Activated CD8-positive, alpha-beta memory T cell treated with anti-CD3 and anti-CD28 coated beads, Interleukin-2, amount 50 U/mL, for 1 hour (primary cell): ENCODE results near the gene DNAJC15.
"Not testable (repeated sequence)": the region's sequence is repeated elsewhere in the genome, so short reads cannot be mapped to it uniquely, and the experiment has no call there.

Source experiments
- DNase-seq: peaks from one replicate; pipeline ENCODE4 v3.0.0-alpha.2; 2020; ENCODE audit errors: extremely low read depth

Gene DNAJC15

DNA sequence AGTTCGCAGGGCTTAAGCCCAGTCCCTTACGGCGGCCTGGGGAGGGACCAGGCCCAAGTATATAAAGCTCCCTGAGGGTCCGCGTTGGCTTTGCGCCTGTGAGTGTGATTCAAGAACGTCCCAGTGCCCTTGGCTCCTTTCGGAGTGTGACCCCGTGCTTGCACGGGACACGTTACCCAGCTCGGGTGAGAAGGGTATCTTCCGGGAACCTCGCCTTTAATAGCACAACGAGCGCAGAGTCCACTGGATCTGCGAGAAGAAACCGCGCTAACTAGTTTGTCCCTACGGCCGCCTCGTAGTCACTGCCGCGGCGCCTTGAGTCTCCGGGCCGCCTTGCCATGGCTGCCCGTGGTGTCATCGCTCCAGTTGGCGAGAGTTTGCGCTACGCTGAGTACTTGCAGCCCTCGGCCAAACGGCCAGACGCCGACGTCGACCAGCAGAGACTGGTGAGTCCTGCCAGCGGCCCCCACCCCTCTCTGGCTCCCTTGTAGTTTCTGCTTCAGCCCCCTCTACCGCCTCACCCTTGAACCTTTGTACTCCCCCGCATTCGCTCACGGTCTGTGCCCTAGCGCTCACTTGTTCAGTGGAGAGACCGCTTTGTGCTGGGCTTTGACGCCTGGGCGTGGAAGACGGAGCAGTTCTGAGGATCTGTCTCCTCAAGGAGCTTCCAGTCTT is at the start of gene DNAJC15:
TSS of gene DNAJC15 (plus strand) at position 298 of the 675 bp plus-strand sequence. CDS start at position 339, 41 bp downstream.
- peak; percentile 50 for DNase-seq

DNA sequence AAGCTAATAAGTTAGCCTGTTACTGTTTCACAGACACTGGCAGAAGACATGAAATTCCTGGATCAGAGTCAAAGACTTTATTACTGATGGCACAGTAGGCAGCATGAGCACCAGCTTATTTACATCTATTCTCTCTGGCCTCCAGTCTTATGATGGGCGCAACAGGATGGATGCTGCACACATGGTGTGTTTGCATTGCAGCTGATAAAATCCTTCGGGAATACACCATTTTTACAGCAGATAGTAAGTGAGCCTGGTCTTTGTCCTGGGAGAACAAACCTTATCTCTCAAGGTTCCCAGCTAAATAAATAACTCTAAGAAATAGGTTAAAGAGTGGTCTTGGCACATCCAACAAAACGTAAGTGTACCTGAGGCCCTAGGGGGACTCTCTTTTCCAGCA is 47.3 kb upstream of the DNAJC15 start:
- DNase-seq, result no peak

DNA sequence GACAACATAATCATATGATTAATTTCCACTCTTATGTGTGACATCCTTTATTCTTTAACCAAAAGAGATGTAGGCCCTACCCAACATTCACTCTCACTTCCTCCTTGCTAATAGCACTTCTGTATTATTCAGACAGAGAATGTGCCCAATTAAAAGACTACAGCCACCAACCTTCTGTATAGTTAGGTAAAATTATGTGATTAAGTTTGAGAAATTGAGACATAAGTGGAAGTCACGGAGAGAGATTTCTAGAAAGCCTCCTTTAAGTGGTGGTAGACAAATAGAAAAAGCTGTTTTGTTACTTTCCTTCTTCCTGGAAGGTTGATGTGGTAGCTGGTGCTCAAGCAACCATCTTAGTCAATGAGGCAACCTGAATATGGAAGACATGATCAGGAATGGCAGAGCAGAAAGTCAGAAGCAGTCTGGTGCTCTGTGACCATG is 46.1 kb upstream of the DNAJC15 start:
- DNase-seq, result no peak

DNA sequence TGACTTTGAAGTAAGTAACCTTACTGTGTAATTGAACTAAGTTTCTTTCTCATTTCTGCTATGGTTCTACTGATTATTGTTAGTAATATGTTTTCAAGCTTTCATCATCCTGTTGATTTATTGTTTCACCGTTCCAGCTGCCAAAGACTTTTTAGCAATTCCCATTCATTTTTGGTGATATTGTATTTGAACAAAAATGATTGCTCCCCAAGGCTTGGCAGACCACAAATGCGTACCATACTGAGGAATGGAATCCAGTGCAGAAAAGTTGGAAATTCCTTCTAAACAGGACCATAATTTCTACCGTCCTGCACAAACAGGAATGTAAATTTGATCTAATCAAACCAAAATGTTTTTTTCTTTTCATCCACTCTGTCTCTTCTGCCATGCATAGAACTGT is 42.1 kb upstream of the DNAJC15 start:
- DNase-seq, result no peak

DNA sequence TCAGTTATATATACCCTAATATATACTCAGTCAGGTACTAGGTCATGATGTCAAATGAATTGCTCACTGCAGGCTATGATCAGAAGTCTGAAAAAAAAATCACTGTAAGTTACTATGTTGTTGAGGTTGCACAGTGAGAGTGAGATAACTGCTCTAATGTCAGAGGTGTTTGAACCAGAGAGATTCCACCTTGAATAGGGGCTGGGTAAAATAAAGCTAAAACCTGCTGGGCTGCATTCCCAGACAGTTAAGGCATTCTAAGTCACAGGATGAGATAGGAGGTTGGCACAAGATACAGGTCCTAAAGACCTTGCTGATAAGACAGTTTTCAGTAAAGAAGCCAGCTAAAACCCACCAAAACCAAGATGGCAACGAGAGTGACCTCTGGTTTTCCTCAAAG is 41.5 kb upstream of the DNAJC15 start:
- no peak for DNase-seq

DNA sequence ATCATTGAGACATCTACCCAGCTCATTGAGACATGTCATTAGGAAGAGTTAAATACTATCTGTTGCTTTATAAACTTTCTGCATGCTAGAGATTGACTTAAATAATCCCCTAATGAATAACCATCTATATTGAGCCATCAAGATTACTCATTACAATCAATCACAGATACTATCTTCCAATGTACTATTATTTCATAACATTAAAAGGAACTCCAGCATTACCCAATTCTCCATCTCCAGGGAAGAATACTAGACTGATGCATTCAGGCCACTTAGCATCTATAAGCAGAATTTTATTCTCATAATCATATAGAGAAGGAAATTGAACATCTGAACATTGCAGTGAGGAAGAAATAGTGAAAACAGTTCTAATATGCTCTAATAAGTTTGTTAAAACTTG is 39.4 kb upstream of the DNAJC15 start:
- no peak for DNase-seq

DNA sequence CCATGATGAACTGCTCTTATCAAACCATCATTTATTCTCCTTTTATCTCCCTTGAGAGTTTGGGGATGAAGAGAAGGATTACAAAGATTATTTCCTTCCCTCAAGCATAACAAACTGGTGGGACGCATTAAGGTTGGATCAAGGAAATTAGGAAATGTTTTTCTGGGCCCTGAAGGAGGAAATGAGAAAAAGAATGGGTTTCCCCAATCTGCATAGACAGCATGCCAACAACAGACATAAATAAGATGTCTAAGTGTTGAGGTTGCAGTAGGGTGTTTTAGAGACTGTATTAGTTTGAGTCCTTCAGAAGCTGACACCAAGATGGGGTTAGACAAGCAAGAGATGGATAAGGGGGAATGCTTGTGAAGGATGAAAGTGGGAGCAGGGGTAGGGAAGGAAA is 38.7 kb upstream of the DNAJC15 start:
- no peak for DNase-seq

DNA sequence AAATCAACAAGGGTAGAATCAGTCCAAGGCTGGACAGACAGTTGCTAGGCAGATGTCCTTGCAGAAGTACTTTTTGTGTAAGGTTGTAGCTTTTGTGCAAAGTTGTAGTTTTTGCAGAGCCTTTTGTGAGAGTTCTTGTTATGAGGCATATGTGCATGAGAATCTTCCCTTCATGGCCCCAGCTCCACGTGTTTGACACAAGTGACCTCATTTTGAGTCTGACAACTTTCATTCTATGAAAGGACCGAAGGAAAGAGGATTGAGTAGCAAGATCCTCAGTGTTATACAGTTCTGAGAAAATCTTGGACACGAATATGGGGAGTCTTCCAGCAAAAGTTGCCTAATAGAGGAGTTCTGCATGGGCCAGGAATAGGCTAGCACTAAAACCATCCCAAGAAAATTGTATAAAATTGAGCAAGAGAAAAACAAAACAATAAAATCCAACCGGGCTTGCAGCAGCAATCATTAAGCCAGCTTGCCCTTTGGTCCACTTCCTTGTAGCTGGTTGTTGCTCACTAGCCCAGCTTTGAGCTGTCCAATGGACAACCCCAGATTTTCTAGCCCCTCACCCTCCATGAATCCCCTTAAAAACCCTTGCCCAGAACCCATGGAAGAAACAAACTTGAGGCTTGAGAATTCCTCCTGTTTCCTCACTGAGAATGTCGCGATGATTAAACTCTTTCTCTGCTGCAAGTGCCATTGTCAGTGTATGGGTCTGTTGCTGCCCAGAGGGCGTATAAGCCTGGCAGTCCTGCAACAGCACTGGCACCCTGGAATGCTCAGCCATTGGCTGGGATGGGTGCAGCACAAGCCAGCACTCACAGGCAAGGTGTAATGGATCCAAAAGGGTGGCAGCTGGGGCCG is 37.8 kb upstream of the DNAJC15 start:
- no peak for DNase-seq

DNA sequence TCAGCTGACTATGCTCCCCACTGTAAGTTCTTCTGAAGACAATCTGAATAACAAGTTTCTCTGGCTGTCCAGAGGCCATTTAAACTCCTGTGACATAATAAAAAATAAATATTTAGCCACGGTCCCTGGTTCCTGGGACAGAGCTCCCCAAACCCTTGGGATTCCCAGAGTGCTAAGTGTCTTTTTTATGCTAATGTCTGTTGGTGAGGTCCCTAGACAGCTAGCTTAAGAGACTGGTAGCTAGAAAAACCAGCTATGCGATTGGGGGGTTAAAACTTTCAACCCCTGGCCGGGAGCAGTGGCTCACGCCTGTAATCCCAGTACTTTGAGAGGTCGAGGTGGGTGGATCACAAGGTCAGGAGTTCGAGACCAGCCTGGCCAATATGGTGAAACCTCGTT is 37.2 kb upstream of the DNAJC15 start:
- no peak for DNase-seq

DNA sequence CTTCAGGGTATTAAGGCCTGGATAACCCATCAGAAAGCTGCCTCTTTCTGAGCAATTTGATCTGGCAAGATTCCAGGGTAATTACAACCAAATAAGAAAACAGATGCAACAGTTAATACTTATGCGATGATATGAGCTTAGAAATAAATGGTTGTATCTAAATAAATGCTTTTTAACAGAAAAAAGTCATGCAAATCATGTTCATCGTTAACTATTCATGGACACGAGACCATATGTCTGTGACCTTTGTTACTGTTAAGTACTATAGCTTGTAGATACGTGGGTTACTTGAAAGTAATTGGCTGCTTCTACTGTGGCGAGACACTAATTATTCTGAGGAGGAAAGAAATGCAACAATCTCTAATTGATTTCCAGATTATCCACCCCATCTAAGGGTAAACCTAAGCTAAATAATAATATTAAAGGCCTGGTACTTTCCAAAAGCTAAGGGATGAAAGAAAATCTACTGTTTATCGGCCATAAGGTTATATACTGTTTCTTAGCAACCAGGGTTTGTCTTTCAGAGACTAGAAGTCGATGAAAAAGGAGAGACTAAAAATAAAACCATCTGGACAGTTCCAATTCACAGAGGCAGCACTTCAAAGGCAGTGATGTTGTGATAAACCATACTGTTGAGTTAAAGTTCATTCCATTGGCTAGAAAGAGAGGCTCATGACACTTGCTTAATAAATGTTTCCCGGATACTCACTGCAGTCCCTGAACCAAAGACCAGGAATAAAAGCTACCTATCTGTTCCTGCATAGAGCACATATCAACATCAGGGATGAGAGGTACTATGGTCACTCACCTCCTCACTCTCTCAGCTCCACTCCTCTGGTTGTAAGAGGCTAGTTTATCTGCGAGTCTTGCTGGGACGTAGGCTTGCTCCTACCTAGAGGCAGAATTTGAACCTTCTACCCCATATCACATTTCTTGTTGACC is 32.8 kb upstream of the DNAJC15 start:
- DNase-seq, result no peak

DNA sequence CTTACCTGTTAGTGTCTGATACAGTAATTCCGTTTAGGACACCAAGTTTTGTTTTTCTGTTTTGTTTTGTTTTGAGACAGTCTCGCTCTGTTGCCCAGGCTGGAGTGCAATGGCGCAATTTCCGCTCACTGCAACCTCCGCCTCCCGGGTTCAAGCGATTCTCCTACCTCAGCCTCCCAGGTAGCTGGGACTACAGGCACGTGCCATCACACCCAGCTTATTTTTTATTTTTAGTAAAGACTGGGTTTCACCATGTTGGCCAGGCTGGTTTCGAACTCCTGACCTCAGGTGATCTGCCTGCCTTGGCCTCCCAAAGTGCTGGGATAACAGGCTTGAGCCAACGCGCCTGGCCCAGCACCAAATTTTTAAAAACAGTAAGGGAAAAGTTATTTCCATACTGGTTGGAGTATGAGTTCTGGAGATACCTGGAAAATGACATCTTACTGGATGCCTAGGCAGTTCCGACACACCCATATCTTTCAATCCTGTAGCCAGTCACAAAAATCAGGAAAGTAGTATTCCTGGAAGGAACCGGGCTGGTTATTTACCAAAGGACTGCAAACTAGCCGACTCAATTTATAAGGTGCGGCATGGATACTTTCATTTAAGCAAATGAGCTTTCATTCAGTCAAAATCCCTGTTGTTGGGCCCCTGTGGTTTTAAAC is 32.0 kb upstream of the DNAJC15 start:
- DNase-seq, result not testable (repeated sequence)

DNA sequence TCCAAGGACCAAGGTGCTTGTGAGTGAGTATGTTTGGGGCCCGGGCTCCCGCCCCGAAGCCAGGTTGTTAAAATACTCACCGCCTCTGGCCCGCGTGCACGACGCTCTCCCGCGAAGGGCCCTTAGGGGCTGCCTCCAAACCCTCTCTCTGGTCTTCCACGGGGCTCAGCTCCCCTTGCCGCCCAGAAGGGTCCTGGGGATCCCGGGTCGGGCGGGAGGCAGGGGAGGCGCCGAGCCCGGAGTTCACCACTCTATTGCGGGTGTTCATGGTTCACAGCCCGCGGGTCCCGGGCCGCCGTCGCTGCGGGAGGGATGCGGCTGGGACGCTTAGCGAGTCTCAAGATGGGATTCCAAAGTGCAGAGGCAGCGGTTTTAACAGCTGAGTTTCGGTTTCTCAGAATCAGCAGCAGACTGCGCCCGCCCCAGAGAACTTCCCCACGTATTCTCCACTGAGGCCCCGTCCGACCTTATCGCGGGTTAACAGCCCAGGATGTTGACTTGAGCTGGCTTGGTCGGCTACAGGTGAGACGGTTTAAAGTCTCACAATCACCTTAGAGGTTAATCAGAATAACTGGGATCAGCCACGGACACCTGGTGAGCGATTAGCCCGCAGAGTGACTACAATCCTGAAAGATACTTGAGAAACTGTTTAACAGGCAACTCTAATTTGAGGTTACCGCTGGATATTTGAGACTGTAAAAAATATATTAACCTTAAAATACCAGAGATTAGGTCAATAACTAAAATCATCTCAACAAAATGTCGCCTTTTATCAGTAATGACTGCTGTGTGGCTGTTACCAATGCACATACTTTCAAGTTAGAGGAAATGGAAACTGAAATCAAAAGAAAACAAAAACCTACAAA is 31.3 kb upstream of the DNAJC15 start, which contains the start of gene EPSTI1:
TSS of gene EPSTI1 (minus strand) at position 344 of the 866 bp plus-strand sequence. CDS start at position 268, 76 bp downstream.
- peak; percentile 29 for DNase-seq

DNA sequence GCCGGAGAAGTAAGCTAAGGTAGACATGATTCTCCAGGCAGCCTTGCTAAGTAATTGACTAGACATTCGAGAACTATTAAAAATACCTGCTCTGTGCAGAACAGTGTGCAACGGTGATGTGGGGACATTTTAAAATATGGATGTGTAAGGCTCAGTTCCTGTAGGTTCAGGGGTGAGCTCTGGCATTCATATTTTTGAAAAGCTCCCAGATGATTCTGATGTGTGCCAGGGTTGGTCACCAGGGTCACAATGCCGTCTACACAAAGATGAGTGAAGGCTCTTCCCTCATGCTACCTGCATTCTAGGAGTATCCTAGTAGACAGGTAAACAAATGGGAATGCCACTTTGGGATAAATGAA is 30.6 kb upstream of the DNAJC15 start:
- no peak for DNase-seq

DNA sequence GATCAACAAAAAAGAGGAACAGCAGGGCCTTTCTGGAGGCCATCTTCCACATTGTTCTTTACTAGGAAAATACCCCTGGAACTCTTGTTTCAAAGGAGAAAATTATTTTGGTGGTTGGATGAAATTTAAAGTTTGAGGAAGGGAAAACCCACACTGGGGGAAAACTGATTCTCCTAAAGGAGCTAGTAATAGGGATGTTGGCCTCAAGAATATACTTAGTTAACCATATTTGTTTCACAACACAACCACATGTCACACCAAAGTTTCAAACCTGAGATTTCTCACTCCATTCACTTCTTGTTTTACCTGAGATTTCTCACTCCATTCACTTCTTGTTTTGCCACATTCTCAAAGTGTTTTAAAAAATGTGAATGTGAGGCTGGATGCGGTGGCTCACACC is 28.5 kb upstream of the DNAJC15 start:
- DNase-seq, result no peak

DNA sequence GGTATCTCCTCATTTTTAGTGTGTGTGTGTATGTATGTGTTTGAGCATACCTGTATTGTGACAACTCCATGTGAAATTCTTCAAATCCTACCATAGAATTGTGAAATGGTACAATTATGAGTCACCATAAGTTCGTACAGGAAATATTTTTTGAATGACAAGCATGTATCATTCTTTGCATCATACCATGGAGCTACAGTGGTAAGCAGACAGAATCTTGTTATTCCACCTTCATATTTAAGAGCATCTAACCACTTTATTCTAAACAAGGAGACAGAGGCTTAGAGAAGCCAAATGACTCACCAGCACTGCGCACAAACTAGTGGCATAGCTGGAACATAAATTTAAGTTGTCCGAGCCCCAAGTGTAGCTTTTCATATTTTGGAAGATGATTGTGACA is 26.8 kb upstream of the DNAJC15 start:
- no peak for DNase-seq

DNA sequence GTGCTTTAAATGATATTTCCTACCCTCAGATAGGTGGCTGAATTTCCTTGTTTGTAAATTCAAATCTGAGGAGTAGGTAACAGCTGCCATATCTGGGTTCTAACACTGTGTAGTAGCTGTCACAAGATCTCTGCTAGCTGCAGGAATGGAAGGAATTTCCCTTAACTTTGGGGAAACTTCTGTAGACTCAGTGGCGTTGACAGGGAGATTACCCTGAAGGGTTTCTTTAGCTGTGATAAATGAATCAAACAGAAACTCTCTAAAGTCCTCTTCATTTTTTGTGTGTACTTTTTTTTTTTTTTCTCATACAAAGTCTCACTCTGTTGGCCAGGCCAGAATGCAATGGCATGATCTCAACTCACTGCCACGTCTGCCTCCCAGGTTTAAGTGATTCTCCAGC is 26.0 kb upstream of the DNAJC15 start:
- DNase-seq, result no peak

DNA sequence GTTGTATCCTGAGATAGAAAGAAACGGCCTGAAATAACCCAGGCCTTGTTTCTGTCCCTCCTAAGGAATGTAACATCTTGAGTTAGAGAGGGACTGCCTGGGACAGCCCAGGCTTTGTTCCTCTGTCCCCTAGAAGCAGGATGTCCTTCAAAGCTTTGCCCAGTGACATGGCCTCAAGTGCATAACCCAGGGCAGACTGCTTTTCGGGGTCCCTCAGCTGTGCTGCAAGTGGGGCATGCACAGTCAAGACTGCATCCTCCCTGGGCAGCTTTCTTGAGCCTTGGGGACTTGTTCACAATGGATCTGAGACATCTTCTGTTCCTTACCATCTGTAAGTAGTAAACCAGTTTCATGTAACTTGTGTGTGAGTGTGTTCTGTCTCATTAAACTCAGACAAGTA is 23.9 kb upstream of the DNAJC15 start:
- no peak for DNase-seq

DNA sequence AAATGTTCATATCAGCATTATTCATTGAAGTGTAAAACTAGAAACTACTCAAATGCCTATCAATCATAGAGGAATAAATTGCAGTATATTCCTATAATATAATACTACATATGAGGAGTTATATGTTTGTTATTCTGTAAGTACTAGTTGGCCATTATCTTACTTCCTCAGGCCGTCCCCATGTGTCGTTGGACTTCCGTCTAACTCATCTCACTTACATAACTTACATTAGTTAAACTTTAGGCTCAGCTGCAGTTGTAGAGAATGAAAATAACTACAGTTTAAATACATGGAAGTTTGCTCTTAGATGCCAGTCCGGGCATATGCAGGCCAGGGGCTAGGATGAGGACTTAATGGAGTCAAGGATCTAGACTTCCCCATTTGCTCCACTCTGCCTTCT is 22.7 kb upstream of the DNAJC15 start:
- no peak for DNase-seq

DNA sequence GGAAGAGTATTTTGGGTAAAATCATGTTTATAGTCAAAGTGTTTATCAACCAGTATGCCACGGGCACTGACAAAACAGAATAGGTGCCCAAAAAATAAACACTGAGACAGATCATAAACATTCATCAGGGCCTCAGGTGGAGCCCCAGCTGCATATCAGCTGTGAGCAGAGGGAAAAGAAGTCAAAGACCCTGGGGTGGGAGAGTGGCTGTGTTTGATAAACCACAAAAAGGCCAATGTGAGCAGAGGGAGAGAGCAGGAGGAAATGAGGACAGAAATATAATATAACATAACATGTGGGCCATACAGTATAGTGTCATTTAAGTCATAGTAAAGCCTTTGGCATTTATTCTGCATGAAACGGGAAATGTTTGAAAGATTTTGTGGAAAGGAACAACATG is 21.4 kb upstream of the DNAJC15 start:
- no peak for DNase-seq

DNA sequence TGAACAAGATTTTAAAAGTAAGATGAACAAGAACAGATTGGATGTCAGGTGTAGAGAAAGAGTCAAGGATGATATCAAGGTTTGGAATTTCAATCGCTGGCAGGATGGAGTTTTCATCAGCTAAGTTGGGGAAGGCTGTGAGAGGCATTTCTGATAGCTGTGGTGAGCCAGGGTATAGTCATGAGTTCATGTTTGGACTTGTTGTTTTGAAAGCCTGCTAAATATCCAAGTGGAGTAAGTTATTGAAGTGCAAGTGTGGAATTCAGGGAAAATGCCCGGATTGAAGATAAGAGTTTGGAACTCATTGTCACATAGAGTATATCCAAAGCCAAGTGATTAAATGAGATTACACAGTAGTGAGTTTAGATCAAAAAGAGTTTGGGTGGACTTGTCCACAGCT is 20.4 kb upstream of the DNAJC15 start:
- DNase-seq, result no peak

DNA sequence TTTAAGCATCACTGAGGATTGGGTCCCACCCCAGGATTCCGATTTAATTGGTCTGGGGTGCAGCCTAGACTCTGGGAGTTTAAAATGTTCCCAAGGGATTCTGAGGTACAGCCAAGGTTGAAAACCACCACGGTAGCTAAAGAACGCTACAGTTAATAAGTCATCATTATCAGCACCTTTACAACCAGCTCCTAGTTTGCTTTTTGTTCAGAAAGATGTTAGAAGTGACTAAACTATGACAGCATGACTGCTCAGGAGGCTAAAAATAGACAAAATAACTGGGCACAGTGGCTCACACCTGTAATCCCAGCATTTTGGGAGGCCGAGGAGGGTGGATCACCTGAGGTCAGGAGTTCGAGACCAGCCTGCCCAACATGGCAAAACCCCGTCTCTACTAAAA is 19.7 kb upstream of the DNAJC15 start:
- DNase-seq, result no peak
